Colonic mucosa (tissue), 4 donors: Measurements from ENCODE around the gene PDLIM1. TPM values are rescaled to one million over a fixed set of nuclear protein-coding genes. Genes with fewer than 3 reads are reported as not detected.

Experiments used
- DNase-seq: peaks from one replicate; pipeline ENCODE4 v3.0.0-alpha.2; 2020
- H3K27ac ChIP-seq: fragments of 200-600 bp; one replicate; pipeline ENCODE4 v1.8.0; 2021
- H3K27me3 ChIP-seq: fragments of 200-600 bp; one replicate; pipeline ENCODE4 v1.8.0; 2021
- H3K36me3 ChIP-seq: fragments of 200-600 bp; one replicate; pipeline ENCODE4 v1.8.0; 2021
- H3K4me1 ChIP-seq: fragments of 200-600 bp; one replicate; pipeline ENCODE4 v1.8.0; 2021; ENCODE audit warnings: mild to moderate bottlenecking
- H3K4me3 ChIP-seq: fragments of 200-600 bp; one replicate; pipeline ENCODE4 v1.8.0; 2021
- H3K9ac ChIP-seq, 2 donors: one replicate each; pipeline ENCODE4 v1.7.0; 2013; ENCODE audit warnings: control low read depth in 2 of 2, low read depth in 2 of 2, low read length in 2 of 2
- H3K9me3 ChIP-seq: fragments of 200-600 bp; one replicate; pipeline ENCODE4 v1.8.0; 2021
- CTCF ChIP-seq: fragments of 200-600 bp; IDR thresholded peaks from one replicate; pipeline ENCODE4 v1.8.0; 2022; ENCODE audit warnings: antibody characterized with exemption, mild to moderate bottlenecking
- intact Hi-C: fragments of 100-400 bp; cut with DNase I; formaldehyde crosslinking; loops from one replicate; pipeline ENCODE4 v1.14.1; 2022
- total RNA-seq, 2 donors: library from RNA; stranded (reverse); fragmentation: NEBNext Ultra II Directional in 1 of 2; extraction: Animal tissue kit (Norgen Biotek cat#: 25700) in 1 of 2; gene quantifications; one replicate each; pipeline ENCODE4 v1.2.1, GENCODE V29; 2021
- donor health status: healthy.
- donor health status: DM: no; HTN: no; CAD: no.
- donor health status: DM: no; HTN: no; CAD: no.

PDLIM1 gene
- total RNA-seq, 2 donors from 2014 or later, result 246 to 433 TPM

- DNase-seq, result no peak
- Histone ChIP-seq H3K9me3 (no peaks in the 10 kb centered on the region), H3K36me3 (no peaks in the 10 kb centered on the region), H3K4me1 (no peaks in the 10 kb centered on the region), H3K9ac (no peak overlapping the region), H3K4me3 (no peak overlapping the region), H3K27me3 (no peaks in the 10 kb centered on the region), H3K27ac (no peak overlapping the region)
- no peak for TF ChIP-seq CTCF
- intact Hi-C loops, result no loop called here
These were observed 73.3 kb downstream of the PDLIM1 start for GRCh38 chr10:95217476-95217875.

- H3K9ac ChIP-seq, result no peak overlapping the region
- no peak overlapping the region for H3K4me3 ChIP-seq
- intact Hi-C loops, result no loop called here
- H3K36me3 ChIP-seq, result no peaks in the 10 kb centered on the region
- TF ChIP-seq CTCF, result no peak
- H3K27me3 ChIP-seq, result no peaks in the 10 kb centered on the region
- H3K27ac ChIP-seq, result no peak overlapping the region
- no peak for DNase-seq
- no peaks in the 10 kb centered on the region for H3K4me1 ChIP-seq
- no peaks in the 10 kb centered on the region for H3K9me3 ChIP-seq
These were observed 76.0 kb downstream of the PDLIM1 start for GRCh38 chr10:95214793-95215192.

GRCh38 chr10:95214369-95214768 lies 76.4 kb downstream of the PDLIM1 start:
- Histone ChIP-seq H3K27me3 (no peaks in the 10 kb centered on the region), H3K9ac (no peak overlapping the region), H3K4me3 (no peak overlapping the region), H3K36me3 (no peaks in the 10 kb centered on the region), H3K27ac (no peak overlapping the region), H3K9me3 (no peaks in the 10 kb centered on the region), H3K4me1 (no peaks in the 10 kb centered on the region)
- intact Hi-C loops, result no loop called here
- DNase-seq, result no peak
- TF ChIP-seq CTCF, result no peak

GRCh38 chr10:95211606-95212279 lies 79.1 kb downstream of the PDLIM1 start:
- intact Hi-C loops, result no loop called here
- Histone ChIP-seq H3K27me3 (no peaks in the 10 kb centered on the region), H3K4me1 (no peaks in the 10 kb centered on the region), H3K4me3 (no peak overlapping the region), H3K36me3 (no peaks in the 10 kb centered on the region), H3K9me3 (no peaks in the 10 kb centered on the region), H3K27ac (no peak overlapping the region), H3K9ac (no peak overlapping the region)
- DNase-seq, result no peak
- TF ChIP-seq CTCF, result no peak

GRCh38 chr10:95209509-95210127 lies 81.2 kb downstream of the PDLIM1 start:
- no peak overlapping the region for H3K9ac ChIP-seq
- no peak for DNase-seq
- H3K4me3 ChIP-seq, result no peak overlapping the region
- TF ChIP-seq CTCF, result no peak
- intact Hi-C loops, result no loop called here
- H3K36me3 ChIP-seq, result no peaks in the 10 kb centered on the region
- H3K27me3 ChIP-seq, result no peaks in the 10 kb centered on the region
- no peak overlapping the region for H3K27ac ChIP-seq
- H3K4me1 ChIP-seq, result no peaks in the 10 kb centered on the region
- no peaks in the 10 kb centered on the region for H3K9me3 ChIP-seq
